Measurements from ENCODE around the gene ADGRL3. TPM values are rescaled to one million over a fixed set of nuclear protein-coding genes. Genes with fewer than 3 reads are reported as not detected.
A peak's percentile ranks its signal among the peaks of the same experiment; 100 is the strongest.

ADGRL3 gene
- polyA plus RNA-seq, 2 donors = 0.12 to 0.20 TPM

GRCh38 chr4:61192392-61192791 is 7.7 kb upstream of the ADGRL3 start:
- no peak overlapping the region for H3K27ac ChIP-seq (ENCODE audit: low read depth in 2 of 2, low read length in 1 of 2)
- no peaks in the 10 kb centered on the region for H3K4me1 ChIP-seq (ENCODE audit: control insufficient read depth in 2 of 2, insufficient read depth in 2 of 2, low read length in 1 of 2)
- H3K9me3 ChIP-seq (ENCODE audit: control insufficient read depth in 2 of 2, insufficient read depth in 1 of 2, low read depth in 1 of 2, low read length in 1 of 2) = no peaks in the 10 kb centered on the region
- no peaks in the 10 kb centered on the region for H3K27me3 ChIP-seq (ENCODE audit: control insufficient read depth in 1 of 2, insufficient read depth in 2 of 2, low read length in 2 of 2)
- H3K4me3 ChIP-seq (ENCODE audit: low read depth in 1 of 2, low read length in 2 of 2) = no peak overlapping the region
- no peaks in the 10 kb centered on the region for H3K36me3 ChIP-seq (ENCODE audit: control insufficient read depth in 2 of 2, insufficient read depth in 2 of 2, low read length in 1 of 2)
- 85 to 89% methylated on average over 2 of the region's 2 CpGs for WGBS, 2 donors

GRCh38 chr4:61193863-61194262 is 6.3 kb upstream of the ADGRL3 start:
- H3K4me1 ChIP-seq (ENCODE audit: control insufficient read depth in 2 of 2, insufficient read depth in 2 of 2, low read length in 1 of 2) = no peaks in the 10 kb centered on the region
- 88% methylated on average over 4 of the region's 4 CpGs for WGBS, 2 donors
- no peak overlapping the region for H3K27ac ChIP-seq (ENCODE audit: low read depth in 2 of 2, low read length in 1 of 2)
- H3K4me3 ChIP-seq (ENCODE audit: low read depth in 1 of 2, low read length in 2 of 2) = no peak overlapping the region
- H3K36me3 ChIP-seq (ENCODE audit: control insufficient read depth in 2 of 2, insufficient read depth in 2 of 2, low read length in 1 of 2) = no peaks in the 10 kb centered on the region
- H3K9me3 ChIP-seq (ENCODE audit: control insufficient read depth in 2 of 2, insufficient read depth in 1 of 2, low read depth in 1 of 2, low read length in 1 of 2) = no peaks in the 10 kb centered on the region
- H3K27me3 ChIP-seq (ENCODE audit: control insufficient read depth in 1 of 2, insufficient read depth in 2 of 2, low read length in 2 of 2) = no peaks in the 10 kb centered on the region

- H3K4me3 ChIP-seq (ENCODE audit: low read depth in 1 of 2, low read length in 2 of 2) = no peak overlapping the region
- H3K9me3 ChIP-seq (ENCODE audit: control insufficient read depth in 2 of 2, insufficient read depth in 1 of 2, low read depth in 1 of 2, low read length in 1 of 2) = no peaks in the 10 kb centered on the region
- H3K27ac ChIP-seq (ENCODE audit: low read depth in 2 of 2, low read length in 1 of 2) = no peak overlapping the region
- 74 to 77% methylated on average over 1 of the region's 1 CpG for WGBS, 2 donors
- no peaks in the 10 kb centered on the region for H3K36me3 ChIP-seq (ENCODE audit: control insufficient read depth in 2 of 2, insufficient read depth in 2 of 2, low read length in 1 of 2)
- H3K4me1 ChIP-seq (ENCODE audit: control insufficient read depth in 2 of 2, insufficient read depth in 2 of 2, low read length in 1 of 2) = no peaks in the 10 kb centered on the region
- H3K27me3 ChIP-seq (ENCODE audit: control insufficient read depth in 1 of 2, insufficient read depth in 2 of 2, low read length in 2 of 2) = no peaks in the 10 kb centered on the region
Observed at GRCh38 chr4:61194571-61194970, 5.6 kb upstream of the ADGRL3 start.

- WGBS, 2 donors = 63 to 74% methylated on average over 1 of the region's 1 CpG
- Histone ChIP-seq H3K4me1 (ENCODE audit: control insufficient read depth in 2 of 2, insufficient read depth in 2 of 2, low read length in 1 of 2) (no peaks in the 10 kb centered on the region), H3K27ac (ENCODE audit: low read depth in 2 of 2, low read length in 1 of 2) (no peak overlapping the region), H3K27me3 (ENCODE audit: control insufficient read depth in 1 of 2, insufficient read depth in 2 of 2, low read length in 2 of 2) (peaks cover 0 to 1% of the 10 kb centered on the region in 2 donors), H3K9me3 (ENCODE audit: control insufficient read depth in 2 of 2, insufficient read depth in 1 of 2, low read depth in 1 of 2, low read length in 1 of 2) (no peaks in the 10 kb centered on the region), H3K4me3 (ENCODE audit: low read depth in 1 of 2, low read length in 2 of 2) (no peak overlapping the region), H3K36me3 (ENCODE audit: control insufficient read depth in 2 of 2, insufficient read depth in 2 of 2, low read length in 1 of 2) (no peaks in the 10 kb centered on the region)
Observed at GRCh38 chr4:61195101-61195500, 5.0 kb upstream of the ADGRL3 start.

- Histone ChIP-seq H3K27ac (ENCODE audit: low read depth in 2 of 2, low read length in 1 of 2) (no peak overlapping the region), H3K27me3 (ENCODE audit: control insufficient read depth in 1 of 2, insufficient read depth in 2 of 2, low read length in 2 of 2) (peaks cover 0 to 15% of the 10 kb centered on the region in 2 donors), H3K36me3 (ENCODE audit: control insufficient read depth in 2 of 2, insufficient read depth in 2 of 2, low read length in 1 of 2) (no peaks in the 10 kb centered on the region), H3K4me3 (ENCODE audit: low read depth in 1 of 2, low read length in 2 of 2) (no peak overlapping the region), H3K4me1 (ENCODE audit: control insufficient read depth in 2 of 2, insufficient read depth in 2 of 2, low read length in 1 of 2) (peaks cover 0 to 4% of the 10 kb centered on the region in 2 donors), H3K9me3 (ENCODE audit: control insufficient read depth in 2 of 2, insufficient read depth in 1 of 2, low read depth in 1 of 2, low read length in 1 of 2) (no peaks in the 10 kb centered on the region)
- 99 to 100% methylated on average over 1 of the region's 1 CpG for WGBS, 2 donors
Observed at GRCh38 chr4:61198686-61199085, 1.4 kb upstream of the ADGRL3 start.

GRCh38 chr4:61199873-61200186 is 296 bp upstream of the ADGRL3 start:
- Histone ChIP-seq H3K9me3 (ENCODE audit: control insufficient read depth in 2 of 2, insufficient read depth in 1 of 2, low read depth in 1 of 2, low read length in 1 of 2) (no peaks in the 10 kb centered on the region), H3K4me1 (ENCODE audit: control insufficient read depth in 2 of 2, insufficient read depth in 2 of 2, low read length in 1 of 2) (peaks cover 0 to 4% of the 10 kb centered on the region in 2 donors), H3K27me3 (ENCODE audit: control insufficient read depth in 1 of 2, insufficient read depth in 2 of 2, low read length in 2 of 2) (peaks cover 0 to 15% of the 10 kb centered on the region in 2 donors), H3K4me3 (ENCODE audit: low read depth in 1 of 2, low read length in 2 of 2) (peak overlapping the region; percentile 47 to 52), H3K27ac (ENCODE audit: low read depth in 2 of 2, low read length in 1 of 2) (no peak overlapping the region), H3K36me3 (ENCODE audit: control insufficient read depth in 2 of 2, insufficient read depth in 2 of 2, low read length in 1 of 2) (no peaks in the 10 kb centered on the region)
- WGBS, 2 donors = 10 to 12% methylated on average over 7 to 9 of the region's 9 CpGs

- Histone ChIP-seq H3K27me3 (ENCODE audit: control insufficient read depth in 1 of 2, insufficient read depth in 2 of 2, low read length in 2 of 2) (peaks cover 0 to 15% of the 10 kb centered on the region in 2 donors), H3K36me3 (ENCODE audit: control insufficient read depth in 2 of 2, insufficient read depth in 2 of 2, low read length in 1 of 2) (no peaks in the 10 kb centered on the region), H3K9me3 (ENCODE audit: control insufficient read depth in 2 of 2, insufficient read depth in 1 of 2, low read depth in 1 of 2, low read length in 1 of 2) (no peaks in the 10 kb centered on the region), H3K27ac (ENCODE audit: low read depth in 2 of 2, low read length in 1 of 2) (no peak overlapping the region), H3K4me1 (ENCODE audit: control insufficient read depth in 2 of 2, insufficient read depth in 2 of 2, low read length in 1 of 2) (peaks cover 0 to 4% of the 10 kb centered on the region in 2 donors), H3K4me3 (ENCODE audit: low read depth in 1 of 2, low read length in 2 of 2) (peak overlapping the region; percentile 47 to 52)
- WGBS, 2 donors = 2 to 4% methylated on average over 40 to 41 of the region's 41 CpGs
Observed at GRCh38 chr4:61200916-61201526, 895 bp downstream of the ADGRL3 start.

GRCh38 chr4:61201561-61201960 is 1.4 kb downstream of the ADGRL3 start:
- Histone ChIP-seq H3K27me3 (ENCODE audit: control insufficient read depth in 1 of 2, insufficient read depth in 2 of 2, low read length in 2 of 2) (peaks cover 0 to 15% of the 10 kb centered on the region in 2 donors), H3K36me3 (ENCODE audit: control insufficient read depth in 2 of 2, insufficient read depth in 2 of 2, low read length in 1 of 2) (no peaks in the 10 kb centered on the region), H3K4me1 (ENCODE audit: control insufficient read depth in 2 of 2, insufficient read depth in 2 of 2, low read length in 1 of 2) (peaks cover 0 to 4% of the 10 kb centered on the region in 2 donors), H3K27ac (ENCODE audit: low read depth in 2 of 2, low read length in 1 of 2) (no peak overlapping the region), H3K4me3 (ENCODE audit: low read depth in 1 of 2, low read length in 2 of 2) (peak overlapping the region; percentile 47 to 52), H3K9me3 (ENCODE audit: control insufficient read depth in 2 of 2, insufficient read depth in 1 of 2, low read depth in 1 of 2, low read length in 1 of 2) (no peaks in the 10 kb centered on the region)
- 1% methylated on average over 28 of the region's 28 CpGs for WGBS, 2 donors

GRCh38 chr4:61201961-61202637 is 2.0 kb downstream of the ADGRL3 start:
- peaks cover 0 to 15% of the 10 kb centered on the region in 2 donors for H3K27me3 ChIP-seq (ENCODE audit: control insufficient read depth in 1 of 2, insufficient read depth in 2 of 2, low read length in 2 of 2)
- H3K27ac ChIP-seq (ENCODE audit: low read depth in 2 of 2, low read length in 1 of 2) = no peak overlapping the region
- no peaks in the 10 kb centered on the region for H3K36me3 ChIP-seq (ENCODE audit: control insufficient read depth in 2 of 2, insufficient read depth in 2 of 2, low read length in 1 of 2)
- H3K4me1 ChIP-seq (ENCODE audit: control insufficient read depth in 2 of 2, insufficient read depth in 2 of 2, low read length in 1 of 2) = peaks cover 0 to 4% of the 10 kb centered on the region in 2 donors
- H3K9me3 ChIP-seq (ENCODE audit: control insufficient read depth in 2 of 2, insufficient read depth in 1 of 2, low read depth in 1 of 2, low read length in 1 of 2) = no peaks in the 10 kb centered on the region
- H3K4me3 ChIP-seq (ENCODE audit: low read depth in 1 of 2, low read length in 2 of 2) = peak overlapping the region; percentile 47 to 52
- WGBS, 2 donors = 1 to 2% methylated on average over 34 to 51 of the region's 51 CpGs
